ENCODE results near the gene TNFSF13B. TPM values are rescaled to one million over a fixed set of nuclear protein-coding genes. Genes with fewer than 3 reads are reported as not detected.
"Not testable (repeated sequence)": the region's sequence is repeated elsewhere in the genome, so short reads cannot be mapped to it uniquely, and the experiment has no call there.

The TNFSF13B gene
- total RNA-seq, 1 donor from 2014 or later = 0.60 TPM

DNA sequence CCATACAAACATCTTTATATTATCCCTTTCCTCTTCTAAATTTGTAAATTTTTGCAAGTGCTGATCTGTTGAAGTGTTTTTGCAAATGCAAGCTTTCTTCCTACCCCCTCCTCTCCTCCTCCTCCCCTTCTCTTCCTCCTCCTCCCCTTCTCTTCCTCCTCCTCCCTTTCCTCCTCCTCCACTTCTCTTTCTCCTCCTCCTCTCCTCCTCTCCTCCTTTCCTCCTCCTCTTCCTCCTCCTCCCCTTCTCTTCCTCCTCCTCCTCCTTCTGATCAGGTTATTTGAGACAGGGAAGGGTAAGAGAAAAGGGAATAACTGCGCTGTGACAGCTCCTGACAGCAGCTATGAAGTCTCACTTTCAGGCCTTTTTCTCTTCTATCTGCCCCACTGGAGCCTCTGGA is 8.9 kb downstream of the TNFSF13B start:
- DNase-seq (ENCODE audit: low read depth in 2 of 2) = no peak

GRCh38 chr13:108281901-108282300 is 12.4 kb downstream of the TNFSF13B start:
- no peak for DNase-seq (ENCODE audit: low read depth in 2 of 2)

DNA sequence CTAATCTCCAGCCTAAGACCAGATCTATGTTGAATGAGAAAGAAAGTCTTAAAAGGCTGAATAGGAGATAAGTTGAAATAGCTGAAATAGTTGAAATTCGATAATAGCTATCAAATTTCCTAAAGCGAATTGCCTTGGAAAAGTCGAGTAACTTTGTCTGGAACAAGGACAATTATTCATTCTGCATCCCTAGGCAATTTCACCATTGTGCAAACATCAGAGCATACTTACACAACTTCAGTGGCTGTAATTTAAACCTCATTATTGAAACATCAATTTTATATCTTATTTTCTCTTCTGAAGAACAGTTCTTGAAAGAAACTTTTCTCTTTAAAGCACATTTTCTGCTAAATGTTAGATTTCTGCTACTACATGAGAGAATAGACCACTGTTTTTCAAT is 13.6 kb downstream of the TNFSF13B start:
- DNase-seq (ENCODE audit: low read depth in 2 of 2) = no peak

DNA sequence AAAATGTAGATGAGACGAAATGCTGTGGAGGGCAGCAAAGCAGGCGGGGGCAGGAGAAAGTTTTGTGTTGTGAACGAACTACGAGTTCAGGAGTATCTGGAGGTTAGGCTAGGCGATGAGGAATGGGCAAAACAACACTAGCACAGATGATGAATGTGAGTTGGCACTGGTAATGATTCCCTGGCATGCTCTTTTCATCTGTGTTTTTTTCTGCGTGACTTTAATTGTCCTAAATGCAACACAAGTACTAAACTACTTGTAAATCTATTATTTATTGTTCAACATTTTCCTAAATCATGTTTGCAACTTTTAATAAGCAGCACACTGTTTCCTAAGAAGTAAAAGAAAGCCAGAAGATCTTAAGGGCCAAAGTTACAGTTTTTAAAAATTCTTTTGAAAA is 19.2 kb downstream of the TNFSF13B start:
- DNase-seq (ENCODE audit: low read depth in 2 of 2) = no peak

GRCh38 chr13:108289819-108290218 is 20.3 kb downstream of the TNFSF13B start:
- DNase-seq (ENCODE audit: low read depth in 2 of 2) = no peak

- DNase-seq (ENCODE audit: low read depth in 2 of 2) = no peak
Observed at GRCh38 chr13:108297114-108297513, 27.6 kb downstream of the TNFSF13B start.

GRCh38 chr13:108302279-108302678 is 32.8 kb downstream of the TNFSF13B start:
- no peak for DNase-seq (ENCODE audit: low read depth in 2 of 2)

DNA sequence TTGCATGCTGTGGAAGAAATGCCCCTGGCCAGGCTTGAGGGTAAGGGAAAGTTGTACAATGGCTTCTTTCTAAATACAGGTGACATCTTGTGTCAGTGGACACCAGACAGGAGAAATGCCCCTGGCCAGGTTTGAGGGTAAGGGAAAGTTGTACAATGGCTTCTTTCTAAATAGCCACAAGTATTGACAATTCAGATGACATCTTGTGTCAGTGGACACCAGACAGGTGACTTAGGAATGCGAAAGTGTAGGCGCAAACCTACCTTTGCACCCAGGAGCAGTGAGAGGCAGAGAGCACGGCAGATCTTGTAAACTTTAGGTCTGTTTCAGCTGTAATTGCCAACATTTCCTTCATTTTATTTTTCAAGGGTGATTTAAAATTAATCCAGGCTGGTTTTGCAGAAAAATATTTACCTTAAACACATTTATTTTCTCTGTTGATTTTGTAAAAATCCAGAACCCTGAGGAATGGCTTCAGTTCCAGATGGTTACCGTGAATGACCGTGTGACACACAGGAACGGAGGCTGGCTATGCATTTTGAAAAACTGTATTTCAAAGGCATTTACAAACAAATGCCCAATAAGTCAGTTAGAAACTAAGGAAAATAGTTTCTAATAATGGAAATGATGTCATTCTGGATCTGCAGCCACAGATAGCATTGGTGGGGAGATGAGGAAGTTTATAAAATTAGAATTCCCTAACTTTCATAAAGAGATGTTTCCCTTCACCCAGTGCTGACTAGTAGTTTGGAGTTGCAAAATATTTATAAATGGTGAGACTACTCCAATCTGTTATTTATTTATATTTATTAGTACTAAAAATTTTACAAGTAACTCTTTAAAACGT is 34.9 kb downstream of the TNFSF13B start:
- DNase-seq (ENCODE audit: low read depth in 2 of 2) = no peak

DNA sequence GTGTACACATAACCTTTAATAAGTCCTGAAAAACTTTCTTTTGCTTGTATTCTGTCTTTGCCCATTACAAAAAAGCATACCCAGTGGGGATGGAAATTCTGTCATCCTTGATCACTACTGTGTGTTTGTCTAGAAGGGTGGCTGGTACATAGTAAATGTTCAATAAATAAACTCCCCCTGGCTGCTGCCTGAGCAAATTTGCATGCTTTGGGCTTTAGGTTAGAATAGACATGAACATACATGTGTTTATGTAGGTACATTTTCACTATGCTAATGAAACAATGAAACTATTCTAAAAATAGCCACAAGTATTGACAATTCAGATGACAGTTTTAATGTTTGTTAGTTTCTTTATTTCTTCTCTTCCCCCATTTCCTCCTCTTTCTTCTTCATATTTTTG is 36.1 kb downstream of the TNFSF13B start:
- no peak for DNase-seq (ENCODE audit: low read depth in 2 of 2)

GRCh38 chr13:108306860-108307259 is 37.3 kb downstream of the TNFSF13B start:
- DNase-seq (ENCODE audit: low read depth in 2 of 2) = peak in 1 of 2 donors; percentile 8

DNA sequence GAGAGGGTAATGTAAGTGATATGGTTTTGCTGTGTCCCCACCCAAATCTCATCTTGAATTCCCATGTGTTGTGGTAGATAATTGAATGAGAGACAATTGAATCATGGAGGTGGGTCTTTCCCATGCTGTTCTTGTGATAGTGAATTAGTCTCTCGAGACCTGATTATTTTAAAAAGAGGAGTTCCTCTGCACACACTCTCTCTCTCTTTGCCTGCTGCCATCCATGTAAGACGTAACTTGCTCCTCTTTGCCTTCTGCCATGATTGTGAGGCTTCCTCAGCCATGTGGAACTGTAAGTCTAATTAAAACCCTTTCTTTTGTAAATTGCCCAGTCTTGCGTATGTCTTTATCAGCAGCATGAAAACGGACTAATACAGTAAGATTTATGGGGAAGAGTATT is 42.1 kb downstream of the TNFSF13B start:
- DNase-seq (ENCODE audit: low read depth in 2 of 2) = not testable (repeated sequence)

DNA sequence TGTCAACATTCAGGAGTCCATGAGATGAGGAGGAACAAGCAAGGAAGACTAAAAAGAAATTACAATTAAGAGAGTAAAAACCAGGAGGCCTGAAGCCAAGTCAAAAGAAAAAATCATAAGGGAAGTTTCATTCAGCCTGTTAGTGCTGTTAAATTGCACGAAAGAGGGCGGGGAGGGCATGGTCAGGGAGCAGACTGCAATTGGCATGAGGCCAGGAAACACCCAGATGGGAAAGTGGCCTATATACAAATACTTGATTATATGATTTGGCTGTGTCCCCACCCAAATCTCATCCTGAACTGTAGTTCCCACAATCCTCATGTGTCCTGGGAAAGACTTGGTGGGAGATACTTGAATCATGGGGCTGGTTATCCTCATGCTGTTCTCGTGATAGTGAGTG is 43.9 kb downstream of the TNFSF13B start:
- no peak for DNase-seq (ENCODE audit: low read depth in 2 of 2)

- no peak for DNase-seq (ENCODE audit: low read depth in 2 of 2)
Observed at GRCh38 chr13:108315273-108315672, 45.8 kb downstream of the TNFSF13B start.

DNA sequence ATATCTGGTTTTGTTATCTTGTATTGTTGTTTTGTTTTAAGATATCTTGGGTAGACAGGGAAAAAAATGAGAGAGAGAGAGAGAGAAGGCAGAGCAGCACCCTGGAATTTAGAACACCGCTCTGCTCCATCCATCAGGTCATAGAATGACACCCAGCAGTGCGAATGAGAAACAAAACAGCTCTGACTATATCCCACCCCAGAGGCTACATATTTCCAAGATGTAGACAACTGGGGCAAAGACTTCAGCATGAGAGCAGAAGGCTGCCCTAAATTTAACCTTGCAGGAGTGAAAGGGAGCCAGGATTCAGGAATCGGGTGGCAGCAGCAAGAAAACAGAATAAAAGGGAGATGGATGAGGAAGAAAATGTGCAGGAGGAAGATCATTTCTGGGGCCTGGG is 46.5 kb downstream of the TNFSF13B start:
- DNase-seq (ENCODE audit: low read depth in 2 of 2) = no peak

DNA sequence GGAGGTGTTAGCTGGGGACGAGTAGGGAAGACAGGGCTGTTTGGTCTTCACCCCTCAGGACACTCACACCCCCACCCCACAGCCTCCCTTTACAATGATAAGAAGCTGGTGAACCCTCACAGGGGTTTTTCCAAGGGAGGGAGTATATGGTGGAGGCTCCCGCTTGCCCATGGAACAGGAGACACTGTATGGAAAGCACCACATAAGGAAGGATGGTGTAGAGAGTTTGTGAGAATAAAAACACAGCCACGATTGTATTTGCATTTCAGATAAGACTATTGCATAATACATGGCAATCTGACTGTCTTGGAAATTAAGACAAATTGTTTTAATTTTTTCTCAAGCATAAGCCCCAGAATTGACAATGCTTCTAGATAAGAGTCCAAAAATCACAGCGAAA is 46.9 kb downstream of the TNFSF13B start:
- no peak for DNase-seq (ENCODE audit: low read depth in 2 of 2)

GRCh38 chr13:108322206-108322824 is 52.8 kb downstream of the TNFSF13B start:
- peak; percentile 46 to 63 for DNase-seq (ENCODE audit: low read depth in 2 of 2)

GRCh38 chr13:108323031-108323430 is 53.5 kb downstream of the TNFSF13B start:
- no peak for DNase-seq (ENCODE audit: low read depth in 2 of 2)

GRCh38 chr13:108325863-108326262 is 56.3 kb downstream of the TNFSF13B start:
- DNase-seq (ENCODE audit: low read depth in 2 of 2) = no peak

DNA sequence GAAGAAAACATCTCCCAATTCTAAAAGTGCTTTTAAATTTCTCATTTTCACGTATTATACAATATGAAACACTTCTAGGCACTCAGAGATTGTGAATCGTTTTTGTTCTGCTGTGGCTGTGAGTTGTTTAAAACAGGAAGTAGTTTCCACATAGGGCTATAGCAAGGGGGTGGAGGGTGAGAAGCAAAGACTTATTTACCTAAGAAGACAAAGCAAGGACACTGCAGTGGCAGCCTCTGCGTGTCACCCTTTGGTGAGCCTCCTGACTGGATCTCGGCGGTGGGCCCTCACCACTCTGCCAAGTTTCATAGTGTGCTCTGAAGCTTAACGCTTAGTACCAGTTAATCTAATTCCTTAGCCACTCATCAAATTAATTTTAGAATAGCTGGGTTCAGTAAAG is 56.8 kb downstream of the TNFSF13B start:
- DNase-seq (ENCODE audit: low read depth in 2 of 2) = no peak

GRCh38 chr13:108328848-108329247 is 59.3 kb downstream of the TNFSF13B start:
- DNase-seq (ENCODE audit: low read depth in 2 of 2) = no peak

GRCh38 chr13:108332791-108333190 is 63.3 kb downstream of the TNFSF13B start:
- no peak for DNase-seq (ENCODE audit: low read depth in 2 of 2)

DNA sequence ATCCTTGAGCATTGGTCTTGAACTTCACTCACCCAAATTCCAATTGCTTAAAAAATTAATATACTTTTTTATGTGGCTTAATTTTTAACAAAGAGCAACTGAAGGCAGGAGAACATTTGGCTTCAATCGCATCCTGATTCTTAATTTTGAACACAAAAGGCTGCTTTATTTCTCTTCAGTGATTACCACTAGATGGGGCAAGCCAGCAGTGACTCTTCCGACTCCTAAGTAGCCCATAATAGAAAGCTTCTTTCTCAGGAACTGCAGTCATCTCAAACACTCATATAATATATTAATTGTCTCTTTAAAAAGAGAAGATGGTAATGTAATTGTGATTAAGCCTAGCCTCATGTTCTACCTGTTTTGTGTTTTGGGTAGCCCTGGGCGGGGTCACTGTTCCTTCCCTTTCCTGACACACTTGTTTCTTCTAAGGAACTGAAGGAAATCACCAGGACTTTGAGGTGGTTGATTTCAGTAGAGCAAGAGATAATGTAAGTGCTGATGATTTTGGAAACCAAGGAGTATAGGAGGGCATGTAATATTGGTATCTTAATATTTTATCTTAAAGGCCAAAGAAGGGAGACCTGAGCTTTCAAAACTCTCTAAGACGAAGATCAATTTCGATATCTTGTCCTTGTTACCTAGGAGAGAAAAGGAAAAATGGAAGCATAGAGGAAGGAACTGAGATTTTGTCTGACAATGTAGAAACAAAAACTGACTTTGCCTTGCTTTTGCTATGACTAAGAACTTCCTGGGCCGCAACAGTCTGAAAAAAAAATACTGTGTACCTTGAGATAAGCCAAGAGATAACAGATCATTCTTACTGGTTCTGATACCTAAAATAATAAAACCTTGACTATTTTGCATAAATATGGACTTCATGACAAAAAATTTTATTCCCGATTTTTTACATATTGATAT is 73.1 kb downstream of the TNFSF13B start:
- peak; percentile 41 to 43 for DNase-seq (ENCODE audit: low read depth in 2 of 2)

Data from lung microvascular endothelial cell (primary cell).